Mesendoderm (in vitro differentiated cells): ENCODE results near the gene GLS.
A peak's percentile ranks its signal among the peaks of the same experiment; 100 is the strongest.

Source experiments
- DNase-seq: peaks from one replicate; pipeline ENCODE4 v3.0.0; 2013
- H2AK5ac ChIP-seq: 2 replicates; pipeline ENCODE4 v1.6.1; 2013; ENCODE audit warnings: low read length, inconsistent platforms
- H2BK120ac ChIP-seq: 2 replicates; pipeline ENCODE4 v1.6.1; 2013; ENCODE audit warnings: low read depth, mild to moderate bottlenecking, low read length, moderate library complexity, mixed read lengths
- H2BK15ac ChIP-seq: replicated peaks from 2 replicates; pipeline ENCODE4 v1.6.1; 2013; ENCODE audit warnings: low read depth, mild to moderate bottlenecking, moderate library complexity
- H2BK5ac ChIP-seq: 2 replicates; pipeline ENCODE4 v1.6.1; 2013; ENCODE audit warnings: low read length, inconsistent platforms
- H3K18ac ChIP-seq: 2 replicates; pipeline ENCODE4 v1.6.1; 2013; ENCODE audit warnings: mild to moderate bottlenecking, low read length, mixed read lengths
- H3K23ac ChIP-seq: one replicate; pipeline ENCODE4 v1.6.1; 2013; ENCODE audit warnings: low read length
- H3K27ac ChIP-seq: 2 replicates; pipeline ENCODE4 v1.5.1; 2013; ENCODE audit warnings: low read depth, mild to moderate bottlenecking, inconsistent platforms, low read length, moderate library complexity
- H3K27me3 ChIP-seq: 2 replicates; pipeline ENCODE4 v1.6.1; 2013; ENCODE audit warnings: low read length, control low read depth, mild to moderate bottlenecking, inconsistent platforms; ENCODE audit not compliant: insufficient read depth, poor library complexity
- H3K36me3 ChIP-seq: 2 replicates; pipeline ENCODE4 v1.6.1; 2013; ENCODE audit warnings: low read length, inconsistent platforms; ENCODE audit not compliant: control insufficient read depth, insufficient read depth
- H3K4ac ChIP-seq: one replicate; pipeline ENCODE4 v1.6.1; 2013; ENCODE audit warnings: low read depth, mild to moderate bottlenecking, low read length, moderate library complexity
- H3K4me1 ChIP-seq: 2 replicates; pipeline ENCODE4 v1.6.1; 2013; ENCODE audit warnings: low read depth, low read length, inconsistent platforms; ENCODE audit not compliant: control insufficient read depth
- H3K4me2 ChIP-seq: 2 replicates; pipeline ENCODE4 v1.6.1; 2013; ENCODE audit warnings: low read length
- H3K4me3 ChIP-seq: 2 replicates; pipeline ENCODE4 v1.5.1; 2013; ENCODE audit warnings: mild to moderate bottlenecking, low read length
- H3K56ac ChIP-seq: one replicate; pipeline ENCODE4 v1.6.1; 2013; ENCODE audit warnings: low read length
- H3K79me1 ChIP-seq: 2 replicates; pipeline ENCODE4 v1.6.1; 2013; ENCODE audit warnings: low read length, inconsistent platforms
- H3K79me2 ChIP-seq: 2 replicates; pipeline ENCODE4 v1.6.1; 2013; ENCODE audit warnings: mild to moderate bottlenecking, low read length; ENCODE audit not compliant: control insufficient read depth, insufficient read depth
- H3K9ac ChIP-seq: 2 replicates; pipeline ENCODE4 v1.6.1; 2013; ENCODE audit warnings: low read length, inconsistent platforms
- H4K5ac ChIP-seq: one replicate; pipeline ENCODE4 v1.6.1; 2013; ENCODE audit warnings: low read length
- H4K8ac ChIP-seq: one replicate; pipeline ENCODE4 v1.6.1; 2013; ENCODE audit warnings: low read depth, mild to moderate bottlenecking, control low read depth, low read length, moderate library complexity
- WGBS: extraction: QIAGEN DNeasy Blood & Tissue Kit; methylation state at CpG from one replicate; pipeline ENCODE4 v1.1.7; 2013; ENCODE audit warnings: low lambda C conversion rate, missing lambda C conversion rate; ENCODE audit not compliant: insufficient coverage; ENCODE audit errors: extremely low coverage; 5-methylcytosine and 5-hydroxymethylcytosine counted together

GLS gene

GRCh38 chr2:190837952-190838361, 42.7 kb upstream of the GLS start:
- WGBS, result no CpG with 5 or more reads among the region's 3 CpGs
- Histone ChIP-seq H3K4me2 (no peak overlapping the region), H3K56ac (no peak overlapping the region), H2BK5ac (no peak overlapping the region), H3K4me3 (no peak overlapping the region), H3K79me1 (no peaks in the 10 kb centered on the region), H3K18ac (no peak overlapping the region), H2BK120ac (no peak overlapping the region), H3K23ac (no peak overlapping the region), H4K8ac (no peak overlapping the region), H2AK5ac (no peak overlapping the region), H3K79me2 (no peaks in the 10 kb centered on the region), H4K5ac (no peak overlapping the region), H3K4me1 (no peaks in the 10 kb centered on the region), H3K36me3 (no peaks in the 10 kb centered on the region), H3K27ac (no peak overlapping the region), H3K4ac (no peak overlapping the region), H3K27me3 (no peaks in the 10 kb centered on the region), H2BK15ac (no peak overlapping the region), H3K9ac (no peak overlapping the region)
- DNase-seq, result no peak

GRCh38 chr2:190838492-190838910, 42.1 kb upstream of the GLS start:
- no peaks in the 10 kb centered on the region for H3K4me1 ChIP-seq

DNA sequence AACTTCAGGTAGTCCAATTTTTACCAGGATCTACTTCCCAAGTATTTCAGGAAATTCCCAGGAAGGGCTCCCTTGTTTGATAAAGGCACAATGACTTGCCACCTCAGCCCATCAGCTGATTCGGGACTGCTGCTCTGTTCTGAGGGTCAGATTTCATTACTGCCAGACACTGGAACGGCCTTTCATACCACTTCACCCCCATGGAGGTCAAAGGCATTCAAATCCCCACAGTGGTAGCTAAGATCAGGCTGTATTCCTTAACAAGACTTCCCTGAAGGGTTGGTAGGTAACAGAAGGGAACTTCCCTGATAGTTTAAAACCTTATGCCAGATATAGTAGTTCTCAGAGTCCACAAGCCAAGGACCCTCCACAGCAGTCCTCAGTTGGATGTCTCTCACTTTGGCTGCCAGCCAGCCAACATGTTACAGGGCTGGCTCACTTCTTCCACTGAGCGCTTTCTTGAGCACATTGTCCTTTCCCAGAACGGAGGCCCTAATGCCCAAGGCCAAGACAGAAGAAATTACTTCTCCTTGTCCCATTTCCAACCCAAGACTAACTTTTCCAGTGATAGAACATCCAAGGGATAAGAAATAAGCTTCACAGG, 40.0 kb upstream of the GLS start:
- Histone ChIP-seq H2BK15ac (no peak overlapping the region), H3K4me2 (no peak overlapping the region), H3K4ac (no peak overlapping the region), H2AK5ac (no peak overlapping the region), H4K5ac (no peak overlapping the region), H3K23ac (no peak overlapping the region), H2BK5ac (no peak overlapping the region), H2BK120ac (no peak overlapping the region), H3K56ac (no peak overlapping the region), H3K79me1 (no peaks in the 10 kb centered on the region), H3K27ac (no peak overlapping the region), H3K4me3 (no peak overlapping the region), H3K9ac (no peak overlapping the region), H3K4me1 (no peaks in the 10 kb centered on the region), H3K36me3 (no peaks in the 10 kb centered on the region), H4K8ac (no peak overlapping the region), H3K27me3 (no peaks in the 10 kb centered on the region), H3K79me2 (no peaks in the 10 kb centered on the region), H3K18ac (peak overlapping the region; percentile 41)
- WGBS, result no CpG with 5 or more reads among the region's 4 CpGs
- peak; percentile 43 for DNase-seq

More at GRCh38 chr2:190838492-190838910, 42.1 kb upstream of the GLS start:
- Histone ChIP-seq H3K4me3 (no peak overlapping the region), H3K4me2 (no peak overlapping the region), H3K79me2 (no peaks in the 10 kb centered on the region), H3K56ac (no peak overlapping the region), H3K18ac (no peak overlapping the region), H2BK120ac (no peak overlapping the region), H3K23ac (no peak overlapping the region), H3K36me3 (no peaks in the 10 kb centered on the region), H3K27ac (no peak overlapping the region), H4K8ac (no peak overlapping the region), H3K9ac (no peak overlapping the region), H3K79me1 (no peaks in the 10 kb centered on the region), H2BK5ac (no peak overlapping the region), H3K4ac (no peak overlapping the region), H2BK15ac (no peak overlapping the region), H4K5ac (no peak overlapping the region), H2AK5ac (no peak overlapping the region), H3K27me3 (no peaks in the 10 kb centered on the region)
- no peak for DNase-seq
- WGBS, result no CpG with 5 or more reads among the region's 2 CpGs

DNA sequence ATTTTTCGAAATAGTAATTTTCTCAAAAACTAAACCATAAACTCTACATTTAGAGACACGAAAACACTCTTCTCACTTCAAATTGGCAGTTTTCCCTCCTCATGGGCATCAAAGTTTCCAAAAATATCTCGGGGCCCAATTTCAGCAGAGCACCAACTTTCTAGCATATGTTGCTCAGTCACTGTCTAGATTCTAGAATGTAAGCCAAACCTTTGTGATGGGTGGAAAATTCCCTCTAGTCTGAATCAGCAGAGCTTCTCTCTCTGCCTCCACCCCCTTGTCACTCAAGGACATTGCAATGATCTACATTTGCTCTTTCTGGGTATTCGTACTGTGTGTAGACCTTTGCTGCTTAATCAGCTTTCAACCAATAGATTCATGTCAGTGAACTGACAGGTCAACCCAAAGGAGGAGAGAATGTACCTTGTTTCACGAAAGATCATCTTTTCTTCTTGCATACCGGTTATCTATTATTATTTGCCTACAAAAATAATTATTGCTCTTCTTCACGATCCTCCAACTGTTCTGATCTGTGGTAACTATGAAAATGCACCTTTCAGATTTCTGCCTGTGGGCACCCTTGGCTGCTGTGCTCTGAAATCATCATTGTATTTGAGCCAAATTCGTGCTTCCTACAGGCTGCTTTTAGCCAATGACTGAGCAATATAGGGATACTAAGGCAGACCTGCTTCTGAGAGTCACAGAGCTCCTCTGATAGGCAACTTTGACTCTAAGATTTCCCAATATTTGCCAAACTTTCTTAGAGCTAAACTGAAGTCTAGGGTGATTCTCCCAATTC, 38.7 kb upstream of the GLS start:
- Histone ChIP-seq H2BK15ac (peak overlapping the region; percentile 8), H3K18ac (no peak overlapping the region), H3K27ac (no peak overlapping the region), H4K5ac (no peak overlapping the region), H2BK120ac (no peak overlapping the region), H3K4me1 (no peaks in the 10 kb centered on the region), H2BK5ac (no peak overlapping the region), H3K4me3 (no peak overlapping the region), H3K79me1 (no peaks in the 10 kb centered on the region), H3K79me2 (no peaks in the 10 kb centered on the region), H3K4ac (no peak overlapping the region), H2AK5ac (no peak overlapping the region), H3K27me3 (no peaks in the 10 kb centered on the region), H4K8ac (no peak overlapping the region), H3K36me3 (no peaks in the 10 kb centered on the region), H3K4me2 (no peak overlapping the region), H3K56ac (no peak overlapping the region), H3K9ac (no peak overlapping the region), H3K23ac (no peak overlapping the region)
- 100% methylated on average over 2 of the region's 8 CpGs for WGBS
- DNase-seq, result no peak

- Histone ChIP-seq H3K4me2 (no peak overlapping the region), H4K8ac (no peak overlapping the region), H2BK120ac (no peak overlapping the region), H3K27me3 (no peaks in the 10 kb centered on the region), H2BK15ac (no peak overlapping the region), H3K79me2 (no peaks in the 10 kb centered on the region), H4K5ac (no peak overlapping the region), H3K36me3 (no peaks in the 10 kb centered on the region), H3K79me1 (no peaks in the 10 kb centered on the region), H2AK5ac (no peak overlapping the region), H3K4me3 (no peak overlapping the region), H3K27ac (no peak overlapping the region), H3K18ac (no peak overlapping the region), H3K4me1 (no peaks in the 10 kb centered on the region), H3K4ac (no peak overlapping the region), H3K9ac (no peak overlapping the region), H3K56ac (no peak overlapping the region), H2BK5ac (no peak overlapping the region), H3K23ac (no peak overlapping the region)
- DNase-seq, result no peak
- WGBS, result no CpG with 5 or more reads among the region's 1 CpG
These were observed 38.0 kb upstream of the GLS start for GRCh38 chr2:190842606-190843104.
